Measurements from ENCODE around the gene CALU. TPM values are rescaled to one million over a fixed set of nuclear protein-coding genes. Genes with fewer than 3 reads are reported as not detected.
A peak's percentile ranks its signal among the peaks of the same experiment; 100 is the strongest.

Gene CALU
- total RNA-seq: 227 and 242 TPM in 2 replicates

DNA sequence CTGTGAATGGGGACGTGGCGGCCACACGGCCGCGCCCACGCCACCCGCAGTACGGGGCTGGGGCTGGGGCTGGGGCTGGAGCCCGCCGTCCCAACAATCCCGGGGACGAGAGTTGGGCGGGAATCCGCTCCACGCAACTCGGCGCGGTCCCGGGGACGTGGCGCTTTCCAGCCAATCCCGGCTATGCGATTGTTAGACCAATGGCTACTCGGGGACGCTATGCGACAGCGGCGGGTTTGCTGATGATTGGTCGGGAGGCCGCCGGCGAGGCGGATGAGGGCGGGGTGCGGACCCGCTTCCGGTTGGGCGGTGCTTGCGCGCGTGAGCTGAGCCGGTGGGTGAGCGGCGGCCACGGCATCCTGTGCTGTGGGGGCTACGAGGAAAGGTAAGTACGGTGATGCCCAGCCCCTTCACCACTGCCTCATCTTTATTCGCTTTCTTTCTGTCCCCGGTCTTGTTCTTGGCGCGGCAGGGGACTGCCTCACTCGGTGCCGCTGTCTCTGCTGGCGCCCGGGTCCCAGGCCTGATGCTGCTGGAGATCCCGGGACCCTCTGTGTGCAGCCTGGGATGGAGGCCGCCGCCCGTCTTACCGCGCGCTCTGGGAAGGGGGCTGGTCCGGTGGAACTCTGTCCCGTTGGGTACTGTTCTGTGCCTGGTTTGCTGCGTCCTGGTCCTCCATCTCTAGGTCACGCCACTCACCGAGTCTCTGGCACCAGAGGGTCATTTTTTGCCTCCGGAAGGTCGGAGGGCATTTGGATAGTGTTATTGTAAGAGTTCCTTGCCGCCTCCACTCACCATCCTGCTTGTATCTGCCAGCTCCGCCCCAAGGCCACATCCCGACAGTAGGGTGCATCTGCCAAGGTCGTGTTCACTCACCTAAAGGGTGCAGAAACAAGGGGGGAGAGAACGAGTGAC lies at the start of gene CALU:
CALU (plus strand) TSS at position 312 of the 915 bp plus-strand sequence. CDS start 9,225 bp downstream, outside the sequence.
- DNase-seq (ENCODE audit: low read depth in 2 of 2): peak; percentile 97 to 98

DNA sequence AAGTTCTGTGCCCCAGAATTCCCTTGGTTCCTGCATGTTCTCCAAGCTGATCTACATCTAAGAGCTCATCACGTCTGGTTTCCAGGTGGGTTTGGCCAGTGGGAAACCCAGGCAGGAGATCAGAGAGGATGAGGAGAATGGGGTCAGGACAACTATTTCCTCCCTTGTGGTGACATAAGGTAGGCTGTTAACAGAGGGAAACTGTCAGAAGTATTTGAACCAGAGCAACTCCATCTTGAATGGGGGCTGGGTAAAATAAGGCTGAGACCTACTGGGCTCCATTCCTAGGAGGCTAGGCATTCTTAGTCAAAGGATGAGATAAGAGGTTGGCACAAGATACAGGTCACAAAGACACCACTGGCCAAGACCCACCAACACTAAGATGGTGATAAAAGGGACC lies 47.9 kb upstream of the CALU start:
- DNase-seq (ENCODE audit: low read depth in 2 of 2): no peak

DNA sequence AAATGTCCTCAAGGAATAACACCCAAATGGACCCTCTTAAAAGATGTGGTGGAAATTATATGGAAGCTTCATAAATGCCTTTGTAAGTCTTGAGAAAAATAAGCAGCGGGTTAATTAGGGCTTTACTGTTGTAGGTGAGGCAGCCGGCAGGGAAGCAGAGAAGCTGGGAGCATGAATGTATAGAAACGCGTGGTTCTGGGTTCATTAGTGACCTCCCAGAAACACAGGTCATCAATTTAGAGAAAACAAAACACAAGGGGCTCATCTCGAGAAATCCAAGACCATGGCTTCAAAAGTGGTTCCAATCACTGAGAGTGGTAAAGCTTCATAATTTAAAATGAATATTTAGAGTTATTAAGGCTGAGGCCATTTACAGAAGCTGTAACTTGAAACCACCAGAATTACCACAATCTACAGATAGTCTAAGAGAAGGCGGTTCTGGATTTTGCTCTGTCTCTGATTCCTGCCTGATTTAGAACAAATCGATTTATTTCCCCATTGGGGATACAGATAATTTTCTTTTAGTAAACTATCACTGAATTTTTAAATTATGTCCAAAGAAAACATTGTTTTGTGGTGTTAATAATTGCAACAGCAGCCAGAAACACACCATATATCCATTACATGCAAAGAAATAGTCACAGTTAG lies 46.4 kb upstream of the CALU start:
- no peak for DNase-seq (ENCODE audit: low read depth in 2 of 2)

DNA sequence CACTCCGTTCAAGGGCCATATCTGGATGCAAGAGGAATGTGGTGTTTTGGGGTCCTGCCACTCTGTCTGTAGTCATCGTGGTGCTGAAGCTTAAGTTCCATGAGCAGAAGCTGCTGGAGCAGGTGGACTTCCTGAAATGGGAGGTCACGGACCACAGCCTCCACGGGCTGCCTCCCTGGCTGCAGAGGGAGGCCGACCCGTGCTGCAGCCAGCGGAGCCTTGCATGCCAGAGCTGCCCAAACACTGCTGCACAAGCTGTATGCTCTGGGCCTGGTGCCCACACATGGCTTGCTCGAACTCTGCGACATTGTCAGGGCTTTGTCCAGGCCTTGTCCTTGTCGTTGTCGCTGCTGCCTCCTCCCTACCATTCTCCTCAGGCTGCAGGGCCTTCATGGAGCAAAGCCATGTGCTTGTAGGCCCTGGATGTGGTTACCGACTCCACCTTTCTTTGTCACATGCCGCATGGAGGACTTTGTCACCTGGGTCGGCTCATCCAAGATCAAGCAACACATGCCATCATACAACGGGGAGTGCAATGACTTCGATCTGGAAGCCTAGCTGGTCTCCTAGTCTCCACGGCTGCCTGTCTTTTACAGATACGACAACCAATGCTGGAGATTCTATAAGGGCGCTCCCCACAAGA lies 45.7 kb upstream of the CALU start:
- no peak for DNase-seq (ENCODE audit: low read depth in 2 of 2)

DNA sequence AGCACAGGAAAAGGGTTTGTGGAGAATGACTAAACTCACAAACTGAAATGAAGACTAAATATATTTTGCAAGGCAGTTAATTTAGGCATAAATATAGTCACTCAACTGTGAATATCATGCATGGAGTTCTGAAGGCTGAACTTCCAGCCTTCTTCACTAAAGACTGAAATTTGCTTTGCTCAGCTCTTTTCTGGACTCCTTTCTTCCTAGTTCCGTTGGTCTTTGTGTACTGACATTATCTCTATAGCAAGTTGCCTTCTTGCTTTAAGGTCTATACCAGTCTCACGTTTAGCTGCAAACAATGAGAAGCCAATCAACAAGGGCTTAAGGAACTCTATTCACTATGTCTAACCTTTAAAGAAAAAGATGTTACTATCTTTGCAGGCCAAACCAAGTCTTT lies 44.4 kb upstream of the CALU start:
- no peak for DNase-seq (ENCODE audit: low read depth in 2 of 2)

DNA sequence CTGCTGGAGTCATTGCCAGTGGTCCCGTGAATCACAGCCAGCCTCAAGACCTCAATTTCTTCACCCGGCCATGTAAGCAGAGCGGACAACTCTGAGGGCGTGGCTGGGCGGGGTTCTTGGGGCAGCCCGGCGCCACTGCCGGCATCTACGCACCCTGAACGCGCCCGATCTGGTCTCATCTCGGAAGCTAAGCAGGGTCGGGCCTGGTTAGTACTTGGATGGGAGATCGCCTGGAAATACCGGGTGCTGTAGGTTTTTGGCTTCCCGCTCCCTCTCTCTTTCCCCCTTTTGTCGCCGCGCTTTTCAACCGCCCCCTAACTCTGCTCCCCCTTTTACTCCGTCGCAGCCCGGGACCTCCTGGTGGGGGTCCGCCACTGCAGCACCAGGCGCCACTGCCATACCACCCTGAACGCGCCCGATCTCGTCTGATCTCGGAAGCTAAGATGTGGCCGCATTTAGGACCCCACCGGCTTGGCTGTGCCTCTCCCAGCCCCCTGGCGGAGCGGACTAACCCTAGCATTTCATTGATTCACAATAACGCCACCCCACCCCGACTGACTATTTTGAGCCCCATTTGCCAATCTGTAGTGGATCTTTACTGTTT lies 41.8 kb upstream of the CALU start:
- DNase-seq (ENCODE audit: low read depth in 2 of 2): peak; percentile 24 to 34

DNA sequence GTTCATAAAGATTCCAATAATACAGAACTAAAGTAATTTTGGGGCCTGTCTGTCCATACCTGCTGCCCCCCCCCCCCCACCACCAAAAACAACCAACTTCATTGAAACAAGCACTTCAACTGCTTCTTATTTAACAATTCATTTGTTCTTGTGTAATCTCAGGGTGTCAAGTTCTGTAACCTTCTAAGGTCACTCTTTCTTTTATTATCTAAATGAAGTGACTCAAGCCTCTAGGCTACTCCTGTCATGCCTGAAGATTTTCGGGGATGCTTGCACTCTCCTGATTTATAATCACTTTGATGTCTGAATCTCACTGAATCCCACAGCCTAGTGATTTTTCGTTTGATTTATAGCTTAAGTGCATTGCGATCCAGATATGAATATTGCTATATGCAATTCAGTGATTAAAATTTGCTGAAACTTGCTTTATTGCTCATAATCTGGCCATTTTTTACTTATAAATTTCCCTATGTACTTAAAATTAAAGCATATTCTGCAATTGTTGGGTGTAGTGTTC lies 39.9 kb upstream of the CALU start:
- DNase-seq (ENCODE audit: low read depth in 2 of 2): no peak

DNA sequence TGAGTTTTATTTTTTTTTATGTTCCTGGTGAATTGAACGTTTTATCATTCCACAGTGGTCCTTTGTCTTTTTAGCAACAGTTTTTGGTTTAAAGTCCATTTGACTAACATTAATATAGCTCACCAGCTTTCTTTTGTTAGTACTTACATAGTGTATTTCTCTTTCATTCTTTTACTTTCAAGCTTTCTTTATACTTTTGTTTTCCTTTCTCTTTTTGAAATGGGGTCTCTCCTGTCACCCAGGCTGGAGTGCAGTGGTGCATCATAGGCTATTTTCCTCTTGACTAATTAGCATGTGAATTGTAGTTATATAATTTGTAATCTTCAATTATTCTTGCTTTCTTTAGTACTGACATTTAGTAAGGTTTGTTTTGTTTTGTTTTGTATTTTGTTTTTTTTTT lies 39.3 kb upstream of the CALU start:
- no peak for DNase-seq (ENCODE audit: low read depth in 2 of 2)

DNA sequence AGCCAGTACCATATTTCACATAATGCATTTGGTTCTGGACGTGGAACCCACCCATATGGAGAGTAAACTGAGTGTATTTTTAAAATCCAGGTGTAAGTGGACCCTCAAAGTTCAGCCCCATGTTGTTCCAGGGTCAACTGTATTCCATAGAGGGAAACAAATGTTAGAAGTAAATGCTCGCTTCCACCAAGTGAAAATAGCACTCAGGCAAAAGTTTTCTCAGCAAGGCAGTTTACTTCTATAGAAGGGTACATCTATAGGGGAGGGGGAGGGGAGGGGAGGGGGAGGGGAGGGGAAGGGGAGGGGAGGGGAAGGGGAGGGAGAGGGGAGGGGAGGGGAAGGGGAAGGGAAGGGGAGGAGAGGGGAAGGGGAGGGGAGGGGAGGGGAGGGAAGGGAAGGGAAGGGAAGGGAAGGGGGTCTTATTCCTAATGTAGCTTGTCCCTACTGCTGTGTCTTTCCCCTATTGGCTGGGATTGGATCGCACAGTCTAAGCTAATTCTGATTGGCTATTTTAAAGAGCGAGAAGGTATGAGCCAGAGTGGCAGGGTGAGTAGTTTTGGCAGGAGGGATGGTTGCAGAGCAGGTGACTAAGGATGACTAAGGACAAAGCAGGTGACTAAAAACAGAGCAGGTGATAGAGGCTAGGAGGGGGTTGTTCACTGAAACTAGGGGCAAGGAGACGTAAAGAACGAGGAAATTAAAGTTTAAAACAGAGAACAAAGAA lies 37.9 kb upstream of the CALU start:
- DNase-seq (ENCODE audit: low read depth in 2 of 2): no peak

DNA sequence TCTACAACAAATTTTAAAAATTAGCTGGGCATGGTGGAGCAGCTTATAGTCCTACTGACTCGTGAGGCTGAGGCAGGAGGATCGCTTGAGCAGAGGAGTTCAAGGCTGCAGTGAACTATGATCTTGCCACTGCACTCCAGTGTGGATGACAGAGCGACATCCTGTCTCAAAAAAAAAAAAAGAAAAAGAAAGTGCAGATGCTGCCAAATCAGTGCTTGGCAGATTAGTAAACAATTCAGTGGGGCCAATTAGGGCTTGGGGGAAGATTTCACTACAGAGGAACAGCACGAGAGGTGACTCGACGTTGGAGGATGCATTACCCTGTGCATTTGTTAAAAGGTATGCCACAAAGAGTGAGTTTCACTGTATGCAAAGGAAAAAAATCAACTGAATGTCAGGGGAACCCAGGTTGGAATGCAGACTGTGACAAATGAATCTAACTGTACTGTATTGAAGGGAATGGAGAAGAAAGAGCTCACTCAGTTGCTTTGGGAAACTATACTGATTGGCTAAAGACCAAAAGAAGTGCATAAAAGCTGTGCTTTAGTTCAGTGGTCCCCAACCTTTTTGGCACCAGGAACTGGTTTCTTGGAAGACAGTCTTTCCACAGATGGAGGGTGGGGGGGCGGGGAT lies 35.4 kb upstream of the CALU start:
- no peak for DNase-seq (ENCODE audit: low read depth in 2 of 2)

DNA sequence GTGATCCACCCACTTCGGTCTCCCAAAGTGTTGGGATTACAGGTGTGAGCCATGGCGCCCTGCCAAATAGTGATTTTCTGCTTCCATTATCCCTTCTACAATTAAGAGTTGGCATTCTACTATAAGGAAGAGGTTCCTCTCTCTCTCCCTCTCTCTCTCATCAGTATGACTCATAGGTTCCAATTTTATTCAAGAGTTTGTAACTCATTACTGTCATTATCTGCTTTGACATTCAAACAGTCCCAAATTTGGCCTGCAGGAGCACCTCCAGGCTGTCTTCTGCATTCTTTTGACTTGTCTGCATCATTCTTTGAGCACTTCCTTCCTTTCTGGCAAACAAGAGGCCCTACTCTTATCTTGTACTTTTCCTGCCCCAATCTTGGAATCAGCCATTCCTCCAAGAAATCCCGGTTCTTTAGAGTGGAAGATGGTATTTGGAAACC lies 33.2 kb upstream of the CALU start:
- DNase-seq (ENCODE audit: low read depth in 2 of 2): peak in 1 of 2 donors; percentile 8

DNA sequence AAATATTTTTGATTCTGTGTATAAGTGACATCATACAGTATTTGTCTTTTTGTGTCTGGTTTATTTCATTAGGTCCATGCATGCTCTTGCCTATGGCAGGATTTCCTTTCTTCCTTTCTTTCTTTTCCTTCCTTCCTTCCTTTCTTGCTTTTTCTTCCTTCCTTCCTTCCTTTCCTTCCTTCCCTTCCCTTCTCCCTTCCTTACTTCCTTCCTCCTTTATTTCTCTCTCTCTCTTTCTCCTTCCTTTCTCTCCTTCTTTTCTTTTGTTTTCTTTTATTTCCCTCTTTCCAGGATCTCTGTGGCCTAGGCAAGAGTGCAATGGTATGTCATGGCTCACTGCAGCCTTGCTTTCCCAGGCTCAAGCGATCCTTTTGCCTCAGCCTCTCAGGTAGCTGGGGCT lies 31.4 kb upstream of the CALU start:
- DNase-seq (ENCODE audit: low read depth in 2 of 2): no peak

DNA sequence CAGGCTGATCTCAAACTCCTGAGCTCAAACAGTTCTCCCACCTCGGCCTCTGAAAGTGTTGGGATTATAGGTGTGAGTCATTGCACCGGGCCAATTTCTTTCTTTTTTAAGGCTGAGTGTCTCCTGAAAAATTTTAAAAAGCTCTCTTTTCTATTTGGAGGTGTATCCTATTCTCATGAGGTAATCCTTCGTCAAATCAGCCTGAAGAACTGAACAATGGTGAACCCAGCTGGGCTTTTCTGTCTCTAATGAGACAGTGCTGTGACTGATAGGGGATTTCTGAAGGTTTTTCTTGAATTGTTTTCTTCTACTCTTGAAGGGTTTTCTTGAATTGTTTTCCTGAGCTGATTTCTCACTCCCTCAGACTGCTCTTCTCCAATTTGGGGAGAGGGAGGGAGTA lies 30.9 kb upstream of the CALU start:
- no peak for DNase-seq (ENCODE audit: low read depth in 2 of 2)

DNA sequence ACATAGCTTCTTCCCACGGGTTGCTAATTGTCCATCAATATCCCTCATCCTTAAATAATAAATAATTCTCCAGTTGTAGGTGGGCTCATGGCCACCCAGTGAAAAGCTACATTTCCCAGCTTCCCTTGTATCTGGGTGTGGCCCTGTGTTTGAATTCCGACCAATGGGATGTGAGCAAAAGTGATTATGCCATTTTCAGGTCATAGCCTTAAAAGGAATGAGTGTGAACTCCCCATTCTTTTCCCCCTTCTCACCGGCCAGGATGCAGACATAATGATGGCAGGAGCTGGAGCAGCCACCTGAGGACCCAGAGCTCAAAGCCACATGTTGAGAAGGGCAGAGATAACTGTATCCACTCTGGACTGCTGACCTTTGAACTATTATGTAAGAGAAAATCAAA lies 30.3 kb upstream of the CALU start:
- no peak for DNase-seq (ENCODE audit: low read depth in 2 of 2)

DNA sequence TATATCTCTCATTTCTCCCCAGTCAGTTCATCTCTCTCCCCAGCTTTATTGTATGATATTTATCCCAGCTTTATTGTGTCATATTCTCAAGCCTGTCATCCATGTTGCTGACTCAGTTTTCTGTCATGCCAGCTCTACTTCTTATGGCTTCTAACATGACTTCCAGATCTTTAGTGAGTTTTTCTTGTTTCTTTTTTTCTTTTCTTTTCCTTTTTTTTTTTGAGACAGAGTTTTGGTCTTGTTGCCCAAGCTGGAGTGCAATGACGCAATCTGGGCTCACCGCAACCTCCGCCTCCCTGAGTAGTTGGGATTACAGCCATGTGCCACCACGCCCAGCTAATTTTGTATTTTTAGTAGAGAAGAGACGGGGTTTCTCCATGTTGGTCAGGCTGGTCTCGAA lies 28.7 kb upstream of the CALU start:
- no peak for DNase-seq (ENCODE audit: low read depth in 2 of 2)

DNA sequence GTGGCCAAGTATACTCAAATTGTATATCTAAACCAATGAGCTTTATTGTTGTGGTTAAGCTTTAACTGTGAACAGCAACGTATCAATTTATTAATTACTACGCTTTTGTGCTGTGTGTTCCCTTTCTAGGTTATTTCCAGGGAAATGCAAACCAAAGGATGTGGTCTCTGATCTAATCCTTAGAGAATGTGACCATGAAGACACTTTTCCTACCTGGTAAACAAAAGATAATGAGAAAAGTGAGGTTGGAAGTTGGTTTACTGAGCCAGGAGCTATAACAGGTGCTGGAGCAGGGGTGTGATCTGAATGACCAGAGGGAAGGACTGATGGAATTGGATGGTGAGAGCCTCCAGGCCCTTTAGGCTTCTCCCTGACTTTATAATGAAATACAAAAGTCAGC lies 25.4 kb upstream of the CALU start:
- DNase-seq (ENCODE audit: low read depth in 2 of 2): no peak

DNA sequence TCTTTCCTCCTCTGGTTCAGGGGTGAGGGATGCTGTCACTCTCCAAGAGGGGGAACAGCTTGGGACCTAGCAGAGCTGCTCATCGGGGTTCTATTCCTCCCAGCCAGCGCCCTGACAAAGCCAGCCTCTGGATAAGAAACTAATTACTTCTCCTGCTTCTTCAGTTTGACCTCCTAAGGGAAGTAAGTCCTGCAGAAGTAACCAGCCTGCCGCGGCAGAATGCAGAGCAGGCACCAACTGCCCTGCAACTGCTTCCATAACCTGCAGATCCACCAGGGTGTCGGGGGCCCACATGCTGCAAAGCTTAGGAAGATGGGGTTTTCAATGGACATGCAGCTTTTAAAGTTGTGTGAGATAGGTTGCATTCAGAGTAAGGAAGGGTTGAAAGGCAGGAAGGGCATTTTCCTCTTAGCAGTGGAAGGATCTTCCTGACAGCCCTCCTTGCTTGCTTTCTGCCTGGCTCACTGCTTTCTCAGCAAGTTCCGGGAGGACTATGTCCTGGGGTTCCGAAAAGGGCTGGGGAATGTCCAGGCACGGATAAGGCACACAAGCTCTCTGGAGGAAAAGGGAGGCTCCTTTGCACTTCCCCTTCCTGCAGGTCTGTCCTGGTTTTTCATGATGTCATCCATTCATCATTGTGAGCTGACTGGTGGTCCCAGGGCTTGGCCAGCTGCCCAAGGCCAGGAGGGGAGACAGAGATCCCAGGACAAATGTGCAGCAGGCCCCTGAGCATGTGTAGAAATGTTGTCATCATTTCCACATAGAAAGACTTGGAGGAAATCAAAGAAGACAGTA lies 24.3 kb upstream of the CALU start:
- DNase-seq (ENCODE audit: low read depth in 2 of 2): peak; percentile 13 to 29

DNA sequence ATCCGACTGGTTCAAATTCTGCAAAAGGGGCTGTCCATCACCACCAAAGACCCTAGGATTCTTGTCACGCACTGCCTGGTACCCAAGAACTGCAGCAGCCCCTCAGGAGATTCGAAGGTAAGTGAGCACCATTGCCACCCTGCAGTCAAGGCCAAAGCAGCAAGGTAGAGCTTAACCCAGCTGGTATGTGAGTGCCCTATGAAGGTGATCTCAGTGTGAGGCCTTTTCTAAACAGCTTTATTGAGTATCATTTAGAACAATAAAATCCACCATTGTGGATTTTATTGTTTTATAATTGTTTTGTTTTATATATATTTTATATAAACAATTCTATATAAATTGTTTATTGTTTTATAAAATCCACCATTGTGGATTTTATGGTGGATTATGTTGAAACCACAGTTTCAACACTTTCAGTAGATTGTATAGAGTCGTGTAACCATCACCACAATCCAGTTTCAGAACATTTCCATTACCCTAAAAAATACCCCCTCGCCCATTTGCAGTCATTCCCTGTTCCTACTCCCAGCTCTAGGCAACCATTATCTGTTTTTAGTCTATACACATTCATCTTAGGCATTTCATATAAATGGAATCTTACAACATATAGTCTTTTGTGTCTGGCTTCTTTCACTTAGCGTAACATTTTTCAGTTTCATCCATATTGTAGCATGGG lies 20.1 kb upstream of the CALU start:
- no peak for DNase-seq (ENCODE audit: low read depth in 2 of 2)

DNA sequence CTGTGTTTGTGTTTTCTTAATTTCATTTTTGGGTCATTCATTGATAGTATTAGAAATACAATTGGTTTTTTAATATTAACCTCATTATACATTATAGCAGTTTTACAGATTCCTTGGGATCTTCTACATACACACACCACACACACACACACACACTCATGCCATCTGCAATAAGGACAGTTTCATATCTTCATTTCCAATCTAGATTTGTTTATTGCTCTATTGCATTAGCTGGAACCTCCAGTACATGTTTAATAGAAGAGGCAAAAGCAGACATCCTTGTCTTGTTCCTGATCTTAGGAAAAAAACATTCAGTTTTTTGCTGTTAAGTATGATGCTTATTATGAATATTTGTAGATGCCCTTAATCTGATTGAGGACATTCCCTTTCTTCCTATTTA lies 17.8 kb upstream of the CALU start:
- no peak for DNase-seq (ENCODE audit: low read depth in 2 of 2)

Measured in lung microvascular endothelial cell (primary cell).